GM23338 (cell line): ENCODE results near the gene UQCC3. TPM values are rescaled to one million over a fixed set of nuclear protein-coding genes. Genes with fewer than 3 reads are reported as not detected.

Source experiments
- ATAC-seq: fragments of 200-7000 bp; cut with Tn5 transposase; 3 replicates; pipeline ENCODE4 v1.9.1; 2020
- DNase-seq: peaks from one replicate; pipeline ENCODE4 v3.0.0-alpha.2; 2015; ENCODE audit warnings: low spot score
- H2AFZ ChIP-seq: fragments of 200-600 bp; sonication (generic); 2 replicates; pipeline ENCODE4 v1.8.0; 2016; ENCODE audit warnings: antibody characterized with exemption, mild to moderate bottlenecking, moderate library complexity
- H3F3A ChIP-seq: fragments of 200-600 bp; sonication (generic); replicated peaks from 2 replicates; pipeline ENCODE4 v1.8.0; 2017; ENCODE audit warnings: antibody characterized with exemption, mixed run types, low read depth
- H3K27ac ChIP-seq: fragments of 200-600 bp; sonication (generic); 2 replicates; pipeline ENCODE4 v1.6.1; 2016; ENCODE audit warnings: low read depth
- H3K27me3 ChIP-seq: fragments of 200-600 bp; sonication (generic); 2 replicates; pipeline ENCODE4 v1.8.0; 2016; ENCODE audit warnings: mild to moderate bottlenecking, mixed run types, moderate library complexity; ENCODE audit not compliant: insufficient read depth
- H3K36me3 ChIP-seq: fragments of 200-600 bp; sonication (generic); 2 replicates; pipeline ENCODE4 v1.8.0; 2016; ENCODE audit warnings: mild to moderate bottlenecking; ENCODE audit not compliant: insufficient read depth
- H3K4me1 ChIP-seq: fragments of 200-600 bp; sonication (generic); 2 replicates; pipeline ENCODE4 v1.8.0; 2016; ENCODE audit warnings: mild to moderate bottlenecking, moderate library complexity; ENCODE audit not compliant: insufficient read depth
- H3K4me2 ChIP-seq: fragments of 200-600 bp; sonication (generic); 2 replicates; pipeline ENCODE4 v1.7.1; 2017; ENCODE audit warnings: mixed run types
- H3K4me3 ChIP-seq: fragments of 200-600 bp; sonication (generic); 2 replicates; pipeline ENCODE4 v1.6.1; 2016; ENCODE audit warnings: mixed run types
- H3K79me2 ChIP-seq: fragments of 200-600 bp; sonication (generic); replicated peaks from 2 replicates; pipeline ENCODE4 v1.8.0; 2017; ENCODE audit warnings: mild to moderate bottlenecking; ENCODE audit not compliant: insufficient read depth
- H3K9me2 ChIP-seq: fragments of 200-600 bp; sonication (generic); 2 replicates; pipeline ENCODE4 v1.8.0; 2017; ENCODE audit not compliant: insufficient read depth
- H4K20me1 ChIP-seq: fragments of 200-600 bp; sonication (generic); replicated peaks from 2 replicates; pipeline ENCODE4 v1.8.0; 2017; ENCODE audit warnings: mild to moderate bottlenecking; ENCODE audit not compliant: insufficient read depth
- H3K27ac Mint-ChIP-seq: 2 replicates; pipeline ENCODE4 v1.8.0; 2020; ENCODE audit warnings: inconsistent platforms, mild to moderate bottlenecking, moderate library complexity, mixed read lengths
- H3K27me3 Mint-ChIP-seq: 3 replicates; pipeline ENCODE4 v1.8.0; 2022; ENCODE audit warnings: low read depth, mild to moderate bottlenecking, moderate library complexity, mixed read lengths, inconsistent platforms; ENCODE audit not compliant: insufficient read depth, poor library complexity
- H3K36me3 Mint-ChIP-seq: 3 replicates; pipeline ENCODE4 v1.8.0; 2021; ENCODE audit warnings: low read depth, mild to moderate bottlenecking, inconsistent platforms, moderate library complexity, mixed read lengths
- H3K4me1 Mint-ChIP-seq: 3 replicates; pipeline ENCODE4 v1.8.0; 2020; ENCODE audit warnings: mild to moderate bottlenecking, inconsistent platforms, mixed read lengths
- H3K4me3 Mint-ChIP-seq: 3 replicates; pipeline ENCODE4 v1.8.0; 2021; ENCODE audit warnings: moderate library complexity, mild to moderate bottlenecking, inconsistent platforms, mixed read lengths
- H3K9me3 Mint-ChIP-seq: 3 replicates; pipeline ENCODE4 v1.8.0; 2020; ENCODE audit warnings: moderate library complexity, mild to moderate bottlenecking, inconsistent platforms, mixed read lengths
- EZH2 ChIP-seq: fragments of 200-600 bp; sonication (generic); IDR thresholded peaks from one replicate; pipeline ENCODE4 v1.8.0; 2017; ENCODE audit warnings: antibody characterized with exemption, mild to moderate bottlenecking, low read depth; ENCODE audit not compliant: unreplicated experiment
- EZH2phosphoT487 ChIP-seq: fragments of 200-600 bp; sonication (generic); IDR thresholded peaks from one replicate; pipeline ENCODE4 v1.8.1; 2018; ENCODE audit warnings: antibody characterized with exemption; ENCODE audit not compliant: unreplicated experiment
- JUNB ChIP-seq: IDR thresholded peaks from one replicate; pipeline ENCODE4 v1.6.1; 2016; ENCODE audit warnings: antibody characterized with exemption; ENCODE audit not compliant: unreplicated experiment
- NANOG ChIP-seq: IDR thresholded peaks from 2 replicates; pipeline ENCODE4 v1.6.1; 2016; ENCODE audit warnings: antibody characterized with exemption, borderline replicate concordance
- ZNF114 ChIP-seq: fragments of 250-450 bp; sonication (Bioruptor Pico); IDR thresholded peaks from 2 replicates; pipeline ENCODE4 v1.5.0; 2020; ENCODE audit warnings: mild to moderate bottlenecking, moderate library complexity
- ZNF331 ChIP-seq: fragments of 250-450 bp; sonication (Bioruptor Pico); IDR thresholded peaks from 2 replicates; pipeline ENCODE4 v1.5.0; 2020; ENCODE audit warnings: low read depth, mild to moderate bottlenecking, moderate library complexity
- polyA plus RNA-seq: library from polyadenylated mRNA; unstranded; fragments of >200 nt; fragmentation: Nextera tagmentation; extraction: Ambion mirVana; gene quantifications from 2 replicates; pipeline ENCODE4 v1.2.1, GENCODE V29; 2016
- total RNA-seq: library from RNA; depleted of rRNA; stranded (reverse); fragments of >200 nt; shearing (Covaris generic); gene quantifications from 2 replicates; pipeline ENCODE4 v1.2.3, GENCODE V29; 2014
- TF ChIP-seq, protein P1 (sequence below), 2 experiments: fragments of 200-600 bp in 1 of 2; sonication (generic) in 1 of 2; conservative IDR thresholded peaks; 2 replicates each; pipeline versions ENCODE4 v1.5.1 to v1.6.1; 2016 to 2017; ENCODE audit warnings: antibody characterized with exemption in 2 of 2, low read depth in 2 of 2, mild to moderate bottlenecking in 2 of 2, moderate library complexity in 1 of 2
- TF ChIP-seq, protein P2 (sequence below): IDR thresholded peaks from 2 replicates; pipeline ENCODE4 v1.6.1; 2016; ENCODE audit warnings: antibody characterized with exemption
- TF ChIP-seq, protein P3 (sequence below): IDR thresholded peaks from one replicate; pipeline ENCODE4 v1.6.1; 2018; ENCODE audit warnings: antibody characterized with exemption; ENCODE audit not compliant: unreplicated experiment
- TF ChIP-seq, protein P4 (sequence below): fragments of 250-450 bp; sonication (Bioruptor Pico); IDR thresholded peaks from 2 replicates; pipeline ENCODE4 v1.5.0; 2020; ENCODE audit warnings: mild to moderate bottlenecking, moderate library complexity

Gene UQCC3
- total and polyA plus RNA-seq, 2 experiments from 2014 or later, result 13.0 to 54.7 TPM

DNA sequence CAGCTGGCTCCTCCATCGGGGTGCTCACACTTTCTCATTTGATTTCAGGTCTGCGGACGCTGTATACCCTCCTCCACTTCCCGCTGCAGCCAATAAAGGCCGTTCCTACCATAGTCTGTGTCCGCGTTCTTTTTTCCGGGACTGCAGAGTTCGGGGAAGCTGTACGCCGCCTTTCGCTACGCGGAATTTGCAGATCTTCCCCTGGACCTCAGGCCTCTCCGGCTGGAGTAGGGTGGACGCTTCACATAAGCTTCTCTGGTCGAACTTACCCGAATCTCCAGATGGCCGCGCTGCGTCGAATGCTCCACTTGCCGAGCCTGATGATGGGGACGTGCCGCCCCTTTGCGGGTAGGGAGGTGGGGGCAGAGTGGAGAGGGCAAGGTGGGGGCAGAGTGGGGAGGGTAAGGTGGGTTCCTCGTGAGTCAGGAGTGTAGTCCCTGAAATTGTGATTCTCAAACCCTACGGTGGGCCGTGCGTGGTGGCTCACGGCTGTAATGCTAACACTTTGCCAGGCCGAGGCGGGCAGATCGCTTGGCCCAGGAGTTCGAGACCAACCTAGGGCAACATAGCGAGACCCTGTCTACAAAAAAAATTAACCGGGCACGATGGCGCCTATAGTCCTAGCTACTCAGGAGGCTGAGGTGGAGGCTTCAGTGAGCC is 5.7 kb upstream of the UQCC3 start:
- peaks cover 60% of the 10 kb centered on the region for H3F3A ChIP-seq
- H3K4me3 Mint-ChIP-seq, result peak overlapping the region; percentile 98
- peaks cover 51% of the 10 kb centered on the region for H3K79me2 ChIP-seq
- peak overlapping the region; percentile 99 for H3K4me3 ChIP-seq
- H3K9me2 ChIP-seq, result no peaks in the 10 kb centered on the region
- H3K9me3 Mint-ChIP-seq, result no peaks in the 10 kb centered on the region; the same call in 1 of the 3 replicates
- H3K27ac ChIP-seq, result peak overlapping the region; percentile 95
- H3K4me1 Mint-ChIP-seq, result peaks cover 17% of the 10 kb centered on the region
- no peak overlapping the region for H2AFZ ChIP-seq
- DNase-seq (peak; percentile 42), ATAC-seq (peak; percentile 2)
- peaks cover 20% of the 10 kb centered on the region for H3K36me3 ChIP-seq
- peak overlapping the region; percentile 97 for H3K4me2 ChIP-seq
- peaks cover 15% of the 10 kb centered on the region for H4K20me1 ChIP-seq
- peak overlapping the region; percentile 98 for H3K27ac Mint-ChIP-seq
- H3K4me1 ChIP-seq, result peaks cover 26% of the 10 kb centered on the region
- peaks cover 14% of the 10 kb centered on the region for H3K27me3 Mint-ChIP-seq
- H3K27me3 ChIP-seq, result no peaks in the 10 kb centered on the region
- TF ChIP-seq, protein P1, sequence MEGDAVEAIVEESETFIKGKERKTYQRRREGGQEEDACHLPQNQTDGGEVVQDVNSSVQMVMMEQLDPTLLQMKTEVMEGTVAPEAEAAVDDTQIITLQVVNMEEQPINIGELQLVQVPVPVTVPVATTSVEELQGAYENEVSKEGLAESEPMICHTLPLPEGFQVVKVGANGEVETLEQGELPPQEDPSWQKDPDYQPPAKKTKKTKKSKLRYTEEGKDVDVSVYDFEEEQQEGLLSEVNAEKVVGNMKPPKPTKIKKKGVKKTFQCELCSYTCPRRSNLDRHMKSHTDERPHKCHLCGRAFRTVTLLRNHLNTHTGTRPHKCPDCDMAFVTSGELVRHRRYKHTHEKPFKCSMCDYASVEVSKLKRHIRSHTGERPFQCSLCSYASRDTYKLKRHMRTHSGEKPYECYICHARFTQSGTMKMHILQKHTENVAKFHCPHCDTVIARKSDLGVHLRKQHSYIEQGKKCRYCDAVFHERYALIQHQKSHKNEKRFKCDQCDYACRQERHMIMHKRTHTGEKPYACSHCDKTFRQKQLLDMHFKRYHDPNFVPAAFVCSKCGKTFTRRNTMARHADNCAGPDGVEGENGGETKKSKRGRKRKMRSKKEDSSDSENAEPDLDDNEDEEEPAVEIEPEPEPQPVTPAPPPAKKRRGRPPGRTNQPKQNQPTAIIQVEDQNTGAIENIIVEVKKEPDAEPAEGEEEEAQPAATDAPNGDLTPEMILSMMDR (conservative IDR thresholded peaks at IDR 0.05; ENCODE audit: low read depth in 2 of 2), result no peak
- no peak for TF ChIP-seq ZNF114 (CRISPR knock-in tag)
- TF ChIP-seq, protein P2, sequence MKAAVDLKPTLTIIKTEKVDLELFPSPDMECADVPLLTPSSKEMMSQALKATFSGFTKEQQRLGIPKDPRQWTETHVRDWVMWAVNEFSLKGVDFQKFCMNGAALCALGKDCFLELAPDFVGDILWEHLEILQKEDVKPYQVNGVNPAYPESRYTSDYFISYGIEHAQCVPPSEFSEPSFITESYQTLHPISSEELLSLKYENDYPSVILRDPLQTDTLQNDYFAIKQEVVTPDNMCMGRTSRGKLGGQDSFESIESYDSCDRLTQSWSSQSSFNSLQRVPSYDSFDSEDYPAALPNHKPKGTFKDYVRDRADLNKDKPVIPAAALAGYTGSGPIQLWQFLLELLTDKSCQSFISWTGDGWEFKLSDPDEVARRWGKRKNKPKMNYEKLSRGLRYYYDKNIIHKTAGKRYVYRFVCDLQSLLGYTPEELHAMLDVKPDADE, result no peak
- TF ChIP-seq, protein P3, sequence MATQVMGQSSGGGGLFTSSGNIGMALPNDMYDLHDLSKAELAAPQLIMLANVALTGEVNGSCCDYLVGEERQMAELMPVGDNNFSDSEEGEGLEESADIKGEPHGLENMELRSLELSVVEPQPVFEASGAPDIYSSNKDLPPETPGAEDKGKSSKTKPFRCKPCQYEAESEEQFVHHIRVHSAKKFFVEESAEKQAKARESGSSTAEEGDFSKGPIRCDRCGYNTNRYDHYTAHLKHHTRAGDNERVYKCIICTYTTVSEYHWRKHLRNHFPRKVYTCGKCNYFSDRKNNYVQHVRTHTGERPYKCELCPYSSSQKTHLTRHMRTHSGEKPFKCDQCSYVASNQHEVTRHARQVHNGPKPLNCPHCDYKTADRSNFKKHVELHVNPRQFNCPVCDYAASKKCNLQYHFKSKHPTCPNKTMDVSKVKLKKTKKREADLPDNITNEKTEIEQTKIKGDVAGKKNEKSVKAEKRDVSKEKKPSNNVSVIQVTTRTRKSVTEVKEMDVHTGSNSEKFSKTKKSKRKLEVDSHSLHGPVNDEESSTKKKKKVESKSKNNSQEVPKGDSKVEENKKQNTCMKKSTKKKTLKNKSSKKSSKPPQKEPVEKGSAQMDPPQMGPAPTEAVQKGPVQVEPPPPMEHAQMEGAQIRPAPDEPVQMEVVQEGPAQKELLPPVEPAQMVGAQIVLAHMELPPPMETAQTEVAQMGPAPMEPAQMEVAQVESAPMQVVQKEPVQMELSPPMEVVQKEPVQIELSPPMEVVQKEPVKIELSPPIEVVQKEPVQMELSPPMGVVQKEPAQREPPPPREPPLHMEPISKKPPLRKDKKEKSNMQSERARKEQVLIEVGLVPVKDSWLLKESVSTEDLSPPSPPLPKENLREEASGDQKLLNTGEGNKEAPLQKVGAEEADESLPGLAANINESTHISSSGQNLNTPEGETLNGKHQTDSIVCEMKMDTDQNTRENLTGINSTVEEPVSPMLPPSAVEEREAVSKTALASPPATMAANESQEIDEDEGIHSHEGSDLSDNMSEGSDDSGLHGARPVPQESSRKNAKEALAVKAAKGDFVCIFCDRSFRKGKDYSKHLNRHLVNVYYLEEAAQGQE, result no peak
- TF ChIP-seq JUNB, result no peak
- no peak for TF ChIP-seq ZNF331 (CRISPR knock-in tag)
- TF ChIP-seq, protein P4, sequence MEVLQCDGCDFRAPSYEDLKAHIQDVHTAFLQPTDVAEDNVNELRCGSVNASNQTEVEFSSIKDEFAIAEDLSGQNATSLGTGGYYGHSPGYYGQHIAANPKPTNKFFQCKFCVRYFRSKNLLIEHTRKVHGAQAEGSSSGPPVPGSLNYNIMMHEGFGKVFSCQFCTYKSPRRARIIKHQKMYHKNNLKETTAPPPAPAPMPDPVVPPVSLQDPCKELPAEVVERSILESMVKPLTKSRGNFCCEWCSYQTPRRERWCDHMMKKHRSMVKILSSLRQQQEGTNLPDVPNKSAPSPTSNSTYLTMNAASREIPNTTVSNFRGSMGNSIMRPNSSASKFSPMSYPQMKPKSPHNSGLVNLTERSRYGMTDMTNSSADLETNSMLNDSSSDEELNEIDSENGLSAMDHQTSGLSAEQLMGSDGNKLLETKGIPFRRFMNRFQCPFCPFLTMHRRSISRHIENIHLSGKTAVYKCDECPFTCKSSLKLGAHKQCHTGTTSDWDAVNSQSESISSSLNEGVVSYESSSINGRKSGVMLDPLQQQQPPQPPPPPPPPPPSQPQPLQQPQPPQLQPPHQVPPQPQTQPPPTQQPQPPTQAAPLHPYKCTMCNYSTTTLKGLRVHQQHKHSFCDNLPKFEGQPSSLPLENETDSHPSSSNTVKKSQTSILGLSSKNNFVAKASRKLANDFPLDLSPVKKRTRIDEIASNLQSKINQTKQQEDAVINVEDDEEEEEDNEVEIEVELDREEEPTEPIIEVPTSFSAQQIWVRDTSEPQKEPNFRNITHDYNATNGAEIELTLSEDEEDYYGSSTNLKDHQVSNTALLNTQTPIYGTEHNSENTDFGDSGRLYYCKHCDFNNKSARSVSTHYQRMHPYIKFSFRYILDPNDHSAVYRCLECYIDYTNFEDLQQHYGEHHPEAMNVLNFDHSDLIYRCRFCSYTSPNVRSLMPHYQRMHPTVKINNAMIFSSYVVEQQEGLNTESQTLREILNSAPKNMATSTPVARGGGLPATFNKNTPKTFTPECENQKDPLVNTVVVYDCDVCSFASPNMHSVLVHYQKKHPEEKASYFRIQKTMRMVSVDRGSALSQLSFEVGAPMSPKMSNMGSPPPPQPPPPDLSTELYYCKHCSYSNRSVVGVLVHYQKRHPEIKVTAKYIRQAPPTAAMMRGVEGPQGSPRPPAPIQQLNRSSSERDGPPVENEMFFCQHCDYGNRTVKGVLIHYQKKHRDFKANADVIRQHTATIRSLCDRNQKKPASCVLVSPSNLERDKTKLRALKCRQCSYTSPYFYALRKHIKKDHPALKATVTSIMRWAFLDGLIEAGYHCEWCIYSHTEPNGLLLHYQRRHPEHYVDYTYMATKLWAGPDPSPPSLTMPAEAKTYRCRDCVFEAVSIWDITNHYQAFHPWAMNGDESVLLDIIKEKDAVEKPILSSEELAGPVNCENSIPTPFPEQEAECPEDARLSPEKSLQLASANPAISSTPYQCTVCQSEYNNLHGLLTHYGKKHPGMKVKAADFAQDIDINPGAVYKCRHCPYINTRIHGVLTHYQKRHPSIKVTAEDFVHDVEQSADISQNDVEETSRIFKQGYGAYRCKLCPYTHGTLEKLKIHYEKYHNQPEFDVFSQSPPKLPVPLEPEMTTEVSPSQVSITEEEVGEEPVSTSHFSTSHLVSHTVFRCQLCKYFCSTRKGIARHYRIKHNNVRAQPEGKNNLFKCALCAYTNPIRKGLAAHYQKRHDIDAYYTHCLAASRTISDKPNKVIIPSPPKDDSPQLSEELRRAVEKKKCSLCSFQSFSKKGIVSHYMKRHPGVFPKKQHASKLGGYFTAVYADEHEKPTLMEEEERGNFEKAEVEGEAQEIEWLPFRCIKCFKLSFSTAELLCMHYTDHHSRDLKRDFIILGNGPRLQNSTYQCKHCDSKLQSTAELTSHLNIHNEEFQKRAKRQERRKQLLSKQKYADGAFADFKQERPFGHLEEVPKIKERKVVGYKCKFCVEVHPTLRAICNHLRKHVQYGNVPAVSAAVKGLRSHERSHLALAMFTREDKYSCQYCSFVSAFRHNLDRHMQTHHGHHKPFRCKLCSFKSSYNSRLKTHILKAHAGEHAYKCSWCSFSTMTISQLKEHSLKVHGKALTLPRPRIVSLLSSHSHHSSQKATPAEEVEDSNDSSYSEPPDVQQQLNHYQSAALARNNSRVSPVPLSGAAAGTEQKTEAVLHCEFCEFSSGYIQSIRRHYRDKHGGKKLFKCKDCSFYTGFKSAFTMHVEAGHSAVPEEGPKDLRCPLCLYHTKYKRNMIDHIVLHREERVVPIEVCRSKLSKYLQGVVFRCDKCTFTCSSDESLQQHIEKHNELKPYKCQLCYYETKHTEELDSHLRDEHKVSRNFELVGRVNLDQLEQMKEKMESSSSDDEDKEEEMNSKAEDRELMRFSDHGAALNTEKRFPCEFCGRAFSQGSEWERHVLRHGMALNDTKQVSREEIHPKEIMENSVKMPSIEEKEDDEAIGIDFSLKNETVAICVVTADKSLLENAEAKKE (CRISPR knock-in tag), result no peak
- TF ChIP-seq EZH2phosphoT487, result no peak
- no peak for TF ChIP-seq EZH2
- TF ChIP-seq NANOG, result no peak
- peaks cover 56% of the 10 kb centered on the region for H3K36me3 Mint-ChIP-seq
